HEK293T (cell line): ENCODE measurements around the gene ACO2.

Experiments used
- ARNT ChIP-seq: fragments of 450-650 bp; IDR thresholded peaks from 2 replicates; pipeline ENCODE4 v1.6.1; 2017; ENCODE audit warnings: mild to moderate bottlenecking
- BHLHE40 ChIP-seq: fragments of 450-650 bp; IDR thresholded peaks from 2 replicates; pipeline ENCODE4 v1.6.1; 2016; ENCODE audit warnings: mild to moderate bottlenecking, moderate library complexity, borderline replicate concordance
- ELF4 ChIP-seq: fragments of 450-650 bp; IDR thresholded peaks from 2 replicates; pipeline ENCODE4 v1.6.1; 2017; ENCODE audit warnings: antibody characterized with exemption
- FOXA1 ChIP-seq: fragments of 450-650 bp; IDR thresholded peaks from 2 replicates; pipeline ENCODE4 v1.6.1; 2016; ENCODE audit warnings: mild to moderate bottlenecking
- FOXK2 ChIP-seq: fragments of 450-650 bp; IDR thresholded peaks from 2 replicates; pipeline ENCODE4 v1.6.1; 2016; ENCODE audit warnings: mild to moderate bottlenecking
- FOXM1 ChIP-seq: fragments of 450-650 bp; IDR thresholded peaks from 2 replicates; pipeline ENCODE4 v1.6.1; 2017; ENCODE audit warnings: mild to moderate bottlenecking, borderline replicate concordance
- HDGF ChIP-seq: fragments of 450-650 bp; IDR thresholded peaks from 2 replicates; pipeline ENCODE4 v1.6.1; 2017; ENCODE audit warnings: antibody characterized with exemption, borderline replicate concordance
- NFRKB ChIP-seq: fragments of 450-650 bp; IDR thresholded peaks from 2 replicates; pipeline ENCODE4 v1.6.1; 2016; ENCODE audit warnings: mild to moderate bottlenecking, moderate library complexity
- SP1 ChIP-seq: fragments of 450-650 bp; IDR thresholded peaks from 2 replicates; pipeline ENCODE4 v1.6.1; 2017
- SUZ12 ChIP-seq: fragments of 450-650 bp; IDR thresholded peaks from 2 replicates; pipeline ENCODE4 v1.6.1; 2016; ENCODE audit warnings: mild to moderate bottlenecking
- TARDBP ChIP-seq: fragments of 450-650 bp; IDR thresholded peaks from 2 replicates; pipeline ENCODE4 v1.6.1; 2016
- ZNF384 ChIP-seq: fragments of 450-650 bp; IDR thresholded peaks from 2 replicates; pipeline ENCODE4 v1.6.1; 2016
- TF ChIP-seq, protein P1 (sequence below): fragments of 450-650 bp; IDR thresholded peaks from 2 replicates; pipeline ENCODE4 v1.6.1; 2016

- TF ChIP-seq SUZ12 = no peak
- TF ChIP-seq, protein P1, sequence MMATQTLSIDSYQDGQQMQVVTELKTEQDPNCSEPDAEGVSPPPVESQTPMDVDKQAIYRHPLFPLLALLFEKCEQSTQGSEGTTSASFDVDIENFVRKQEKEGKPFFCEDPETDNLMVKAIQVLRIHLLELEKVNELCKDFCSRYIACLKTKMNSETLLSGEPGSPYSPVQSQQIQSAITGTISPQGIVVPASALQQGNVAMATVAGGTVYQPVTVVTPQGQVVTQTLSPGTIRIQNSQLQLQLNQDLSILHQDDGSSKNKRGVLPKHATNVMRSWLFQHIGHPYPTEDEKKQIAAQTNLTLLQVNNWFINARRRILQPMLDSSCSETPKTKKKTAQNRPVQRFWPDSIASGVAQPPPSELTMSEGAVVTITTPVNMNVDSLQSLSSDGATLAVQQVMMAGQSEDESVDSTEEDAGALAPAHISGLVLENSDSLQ = no peak
- no peak for TF ChIP-seq FOXA1
- TF ChIP-seq ELF4 = no peak
- no peak for TF ChIP-seq HDGF
- no peak for TF ChIP-seq SP1
- no peak for TF ChIP-seq FOXM1
- no peak for TF ChIP-seq ZNF384
- TF ChIP-seq NFRKB = no peak
- TF ChIP-seq TARDBP = no peak
- no peak for TF ChIP-seq ARNT
- TF ChIP-seq FOXK2 = no peak
- TF ChIP-seq BHLHE40 = no peak
Observed at GRCh38 chr22:41459431-41459830, 9.5 kb upstream of the ACO2 start.
